Activated CD8-positive, alpha-beta memory T cell treated with anti-CD3 and anti-CD28 coated beads for 48 hours (primary cell): Measurements from ENCODE around the gene PLVAP.

ENCODE experiments used
- DNase-seq, 3 experiments: peaks; one replicate each; pipeline ENCODE4 v3.0.0-alpha.2; 2020; ENCODE audit warnings: low read depth in 2 of 3, low spot score in 2 of 3

The PLVAP gene, protein sequence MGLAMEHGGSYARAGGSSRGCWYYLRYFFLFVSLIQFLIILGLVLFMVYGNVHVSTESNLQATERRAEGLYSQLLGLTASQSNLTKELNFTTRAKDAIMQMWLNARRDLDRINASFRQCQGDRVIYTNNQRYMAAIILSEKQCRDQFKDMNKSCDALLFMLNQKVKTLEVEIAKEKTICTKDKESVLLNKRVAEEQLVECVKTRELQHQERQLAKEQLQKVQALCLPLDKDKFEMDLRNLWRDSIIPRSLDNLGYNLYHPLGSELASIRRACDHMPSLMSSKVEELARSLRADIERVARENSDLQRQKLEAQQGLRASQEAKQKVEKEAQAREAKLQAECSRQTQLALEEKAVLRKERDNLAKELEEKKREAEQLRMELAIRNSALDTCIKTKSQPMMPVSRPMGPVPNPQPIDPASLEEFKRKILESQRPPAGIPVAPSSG

DNA sequence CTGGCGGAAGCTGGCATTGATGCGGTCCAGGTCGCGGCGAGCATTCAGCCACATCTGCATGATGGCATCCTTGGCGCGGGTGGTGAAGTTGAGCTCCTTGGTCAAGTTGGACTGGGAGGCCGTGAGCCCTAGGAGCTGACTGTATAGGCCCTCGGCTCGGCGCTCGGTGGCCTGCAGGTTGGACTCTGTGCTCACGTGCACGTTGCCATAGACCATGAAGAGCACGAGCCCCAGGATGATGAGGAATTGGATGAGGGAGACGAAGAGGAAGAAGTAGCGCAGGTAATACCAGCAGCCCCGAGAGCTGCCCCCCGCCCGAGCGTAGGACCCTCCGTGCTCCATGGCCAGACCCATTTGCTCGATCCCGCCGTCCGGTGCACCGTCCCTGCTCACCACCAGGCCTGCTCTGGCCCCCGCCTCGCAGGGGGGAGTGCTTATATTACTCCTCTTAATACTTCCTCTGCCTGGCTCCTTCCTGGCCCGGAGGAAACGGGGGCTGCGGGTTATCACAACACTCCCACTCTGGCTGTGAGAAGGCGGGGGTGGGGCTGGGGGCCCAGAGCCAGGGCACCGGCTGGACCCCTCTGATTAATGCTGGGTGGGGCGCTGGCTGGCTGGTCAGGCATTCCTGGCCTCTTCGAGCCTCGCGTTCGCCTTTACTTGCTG lies at the start of gene PLVAP:
Gene PLVAP (minus strand): TSS at position 408 of the 666 bp plus-strand sequence. CDS start 54 bp downstream, at position 354.
- no peak for DNase-seq

DNA sequence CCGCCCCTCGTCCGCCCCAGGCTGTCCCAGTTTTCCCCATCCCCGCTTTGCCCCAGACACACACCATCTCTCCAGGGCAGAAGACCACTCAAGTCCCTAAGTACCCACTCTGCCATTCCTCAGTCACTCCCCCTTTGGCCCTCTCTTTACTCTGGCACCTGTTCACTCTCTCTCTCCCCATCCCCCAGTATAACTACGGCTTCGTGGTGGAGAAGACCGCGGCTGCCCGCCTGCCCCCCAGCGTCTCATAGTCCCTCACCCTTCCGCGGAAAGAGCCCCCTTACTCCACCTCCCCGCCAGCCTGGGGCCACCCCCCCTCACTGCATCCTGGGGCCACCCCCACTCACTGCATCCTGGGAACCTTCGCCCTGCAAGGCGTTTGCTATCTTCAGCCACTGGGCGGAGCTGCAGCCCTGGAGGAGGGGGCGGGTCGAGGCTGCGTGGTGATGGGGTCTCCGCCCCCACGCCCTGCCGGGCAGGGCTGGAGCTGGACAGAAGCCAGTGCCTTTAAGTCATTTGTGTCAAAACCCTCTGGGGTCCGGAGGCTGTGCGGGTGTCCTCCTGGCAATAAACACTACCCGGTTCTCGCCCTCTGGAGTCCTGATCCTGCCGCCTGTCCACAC lies 47.7 kb upstream of the PLVAP start:
- no peak for DNase-seq

DNA sequence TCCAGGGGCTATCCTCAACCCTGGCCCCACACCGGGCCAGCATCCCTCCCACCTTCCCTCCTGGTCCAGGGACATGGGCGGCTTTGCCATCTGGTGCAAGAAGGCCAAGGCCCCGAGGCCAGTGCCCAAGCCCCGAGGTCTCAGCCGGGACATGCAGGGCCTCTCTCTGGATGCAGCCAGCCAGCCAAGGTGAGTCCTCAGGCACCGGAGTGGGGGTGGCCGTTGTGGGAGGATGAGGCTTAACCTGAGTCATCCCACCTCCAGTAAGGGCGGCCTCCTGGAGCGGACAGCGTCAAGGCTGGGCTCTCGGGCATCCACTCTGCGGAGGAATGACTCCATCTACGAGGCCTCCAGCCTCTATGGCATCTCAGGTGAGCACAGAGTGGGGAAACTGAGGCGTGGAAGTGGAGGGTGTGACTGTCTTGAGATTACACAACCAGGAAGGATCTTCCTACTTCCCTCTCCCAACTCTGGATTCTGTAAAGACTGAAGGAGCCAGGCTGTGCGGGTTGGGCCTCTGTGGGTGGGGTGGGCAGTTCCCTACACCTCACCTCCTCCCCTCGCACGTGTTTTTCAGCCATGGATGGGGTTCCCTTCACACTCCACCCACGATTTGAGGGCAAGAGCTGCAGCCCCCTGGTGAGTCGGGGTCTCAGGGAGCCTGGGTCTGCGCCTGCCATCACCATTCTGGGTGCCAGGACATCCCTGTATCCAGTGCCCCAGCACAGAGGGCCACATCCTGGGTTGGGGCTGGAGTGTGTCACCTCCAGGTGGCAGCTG lies 46.5 kb upstream of the PLVAP start:
- DNase-seq, result no peak

DNA sequence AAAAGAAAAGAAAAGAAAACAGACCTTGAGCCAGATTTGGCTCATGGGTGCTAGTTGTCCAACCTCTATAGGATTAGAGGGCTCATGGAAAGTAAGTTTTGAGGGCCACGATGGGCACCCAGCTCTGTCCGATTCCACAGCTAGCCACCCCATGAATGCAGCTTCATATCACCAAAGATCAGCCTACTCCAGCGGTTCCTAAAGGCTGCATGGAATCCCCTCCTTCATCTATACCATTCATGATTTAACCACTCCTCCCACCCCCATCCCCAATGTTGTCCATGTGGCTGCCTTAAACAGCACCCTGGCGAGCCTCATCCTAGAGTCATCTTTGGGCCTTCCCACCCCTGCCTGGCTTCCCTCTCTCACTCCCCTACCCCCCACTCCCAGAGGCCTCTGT lies 44.8 kb upstream of the PLVAP start:
- no peak for DNase-seq

DNA sequence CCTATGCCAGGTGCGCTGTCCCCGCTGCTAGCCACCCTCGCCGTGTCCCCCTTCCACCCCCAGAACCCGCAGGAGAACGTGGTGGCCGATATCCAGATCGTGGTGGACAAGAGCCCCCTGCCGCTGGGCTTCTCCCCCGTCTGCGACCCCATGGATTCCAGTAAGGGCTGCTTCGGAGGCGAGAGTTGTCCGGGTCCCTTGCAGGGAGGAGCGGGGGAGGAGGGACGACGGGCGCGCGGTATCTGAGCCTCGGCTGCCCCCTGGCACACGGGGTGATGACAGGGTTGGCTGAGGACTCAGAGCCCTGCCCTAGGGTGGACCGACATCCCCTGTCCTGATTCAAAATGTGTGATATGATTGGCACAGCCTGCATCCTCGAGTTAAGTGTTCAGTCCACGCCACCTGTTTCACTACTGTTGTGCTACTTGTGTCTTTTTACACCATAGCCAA lies 43.4 kb upstream of the PLVAP start:
- no peak for DNase-seq

DNA sequence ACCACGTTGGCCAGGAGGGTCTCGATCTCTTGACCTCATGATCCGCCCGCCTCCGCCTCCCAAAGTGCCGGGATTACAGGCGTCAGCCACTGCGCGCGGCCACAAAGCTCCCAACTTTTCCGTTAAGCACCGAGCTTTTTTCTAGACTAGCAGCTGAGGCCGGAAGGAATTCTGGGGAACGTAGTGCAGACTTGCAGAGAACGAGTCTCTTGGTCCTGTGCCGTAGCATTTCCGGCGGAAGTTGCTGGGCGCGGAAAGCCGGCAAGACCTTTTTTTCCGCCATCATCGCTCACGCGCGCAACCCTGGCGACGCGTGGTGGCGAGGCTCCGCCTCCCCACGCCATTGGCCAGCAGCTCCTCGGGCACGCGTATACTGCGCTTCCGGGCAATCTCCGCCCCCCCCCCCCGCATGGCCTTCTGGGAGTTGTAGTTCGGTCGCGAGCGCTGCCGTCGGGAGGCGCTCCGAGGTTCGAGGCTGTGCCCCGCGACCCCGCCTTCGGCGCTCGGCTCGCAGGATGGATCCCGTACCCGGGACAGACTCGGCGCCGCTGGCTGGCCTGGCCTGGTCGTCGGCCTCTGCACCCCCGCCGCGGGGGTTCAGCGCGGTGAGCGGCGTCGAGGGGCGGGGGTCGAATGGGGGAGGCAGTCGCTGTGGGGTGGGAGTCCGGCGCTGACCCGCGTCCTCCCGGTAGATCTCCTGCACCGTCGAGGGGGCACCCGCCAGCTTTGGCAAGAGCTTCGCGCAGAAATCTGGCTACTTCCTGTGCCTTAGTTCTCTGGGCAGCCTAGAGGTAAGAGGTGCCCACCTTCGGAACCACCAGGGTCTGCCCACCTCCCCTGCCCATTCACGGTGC lies 42.7 kb upstream of the PLVAP start, which contains the start of gene MVB12A:
Gene MVB12A (plus strand): TSS at position 427 of the 854 bp plus-strand sequence. CDS start 89 bp downstream, at position 516.
- DNase-seq, result peak; percentile 71 to 91 (median 86)

DNA sequence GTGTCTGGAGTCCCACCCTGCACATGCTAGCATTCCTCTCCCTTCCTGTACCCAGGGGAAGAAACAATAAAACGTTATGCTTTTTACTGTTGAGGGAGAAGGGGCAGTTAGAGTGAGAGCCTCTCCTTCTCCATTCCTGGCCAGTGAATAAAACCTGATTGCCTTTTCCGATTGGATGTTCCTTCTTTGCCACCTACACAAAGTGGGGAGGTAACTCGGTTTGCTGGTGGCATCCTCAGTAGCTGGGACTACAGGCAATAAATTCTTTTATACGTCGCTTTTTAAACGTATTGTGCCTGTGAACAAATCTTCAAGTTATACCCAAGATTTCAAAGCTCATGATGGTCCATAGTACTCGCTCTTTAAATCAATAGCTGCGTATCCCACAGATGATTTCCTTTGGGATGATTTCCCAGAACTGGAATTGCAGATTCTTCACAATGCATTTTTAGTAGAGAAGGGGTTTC lies 42.0 kb upstream of the PLVAP start:
- no peak for DNase-seq

DNA sequence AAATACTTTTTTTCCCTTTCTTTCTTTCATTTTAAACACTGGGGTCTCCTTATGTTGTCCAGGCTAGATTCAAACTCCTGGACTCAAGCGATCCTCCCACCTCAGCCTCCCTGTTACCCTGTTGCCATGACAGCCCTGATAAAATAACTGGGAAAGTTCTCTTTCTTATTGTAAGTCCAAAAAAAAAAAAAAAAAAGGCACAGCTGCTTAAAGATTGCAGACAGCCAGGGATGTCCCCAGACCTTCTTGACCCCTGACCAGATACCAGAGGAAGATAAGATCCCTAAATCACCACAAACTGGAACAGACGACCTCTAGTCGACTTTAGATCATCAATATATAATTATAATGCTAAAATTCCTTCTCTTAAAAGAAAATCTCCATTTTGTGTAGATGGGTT lies 41.6 kb upstream of the PLVAP start:
- DNase-seq, result no peak

DNA sequence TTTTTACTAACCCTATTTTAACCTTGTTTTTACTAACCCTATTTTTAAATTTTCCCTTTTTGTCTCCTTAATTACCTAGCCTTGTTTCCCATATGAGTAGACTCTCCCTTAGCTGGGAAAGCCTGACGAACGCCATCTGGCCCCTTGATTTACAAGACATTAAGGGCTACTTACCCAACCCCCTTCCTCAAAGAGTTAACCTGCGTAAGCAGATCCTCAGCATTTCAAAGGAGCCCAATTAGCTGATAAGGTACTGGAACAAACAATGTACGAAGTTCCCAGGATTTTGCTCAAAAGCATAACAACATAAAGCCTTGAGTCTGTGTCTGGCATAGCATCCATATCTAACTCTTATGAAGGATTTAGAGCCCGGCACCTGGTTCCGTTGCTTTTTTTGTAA lies 38.0 kb upstream of the PLVAP start:
- no peak for DNase-seq

DNA sequence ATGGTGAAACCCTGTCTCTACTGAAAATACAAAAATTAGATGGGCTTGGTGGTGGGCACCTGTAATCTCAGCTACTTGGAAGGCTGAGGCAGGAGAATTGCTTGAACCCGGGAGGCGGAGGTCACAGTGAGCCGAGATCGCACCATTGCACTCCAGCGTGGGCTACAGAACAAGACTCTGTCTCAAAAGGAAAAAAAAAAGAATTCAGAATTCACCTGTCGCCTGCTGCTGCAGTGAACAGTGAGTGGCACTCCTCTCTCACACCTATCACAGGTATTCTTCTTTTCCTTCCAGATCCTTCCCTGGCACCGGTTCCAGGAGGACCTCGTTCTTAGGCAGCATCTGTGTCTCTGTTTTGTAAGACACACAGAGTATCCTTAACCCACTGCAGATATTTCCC lies 37.0 kb upstream of the PLVAP start:
- DNase-seq, result no peak

DNA sequence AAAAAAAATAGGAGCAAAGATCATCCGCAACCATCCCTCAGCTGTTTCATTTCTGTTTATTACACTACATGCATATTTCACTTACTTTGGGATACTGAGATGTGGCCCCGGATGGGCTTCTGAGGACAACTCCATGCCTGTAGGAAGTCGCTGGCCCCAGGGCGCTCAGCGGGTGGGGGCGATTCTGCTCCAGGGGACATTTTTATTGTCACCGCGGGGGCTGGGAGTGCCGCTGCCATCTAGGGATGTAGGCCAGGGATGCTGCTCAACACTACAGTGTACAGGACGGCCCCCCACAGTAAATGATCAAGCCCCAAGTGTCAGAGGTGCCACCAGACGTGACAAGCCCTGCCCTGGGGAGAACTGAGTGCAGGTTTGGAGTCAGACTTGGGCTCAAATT lies 34.7 kb upstream of the PLVAP start:
- DNase-seq, result no peak

DNA sequence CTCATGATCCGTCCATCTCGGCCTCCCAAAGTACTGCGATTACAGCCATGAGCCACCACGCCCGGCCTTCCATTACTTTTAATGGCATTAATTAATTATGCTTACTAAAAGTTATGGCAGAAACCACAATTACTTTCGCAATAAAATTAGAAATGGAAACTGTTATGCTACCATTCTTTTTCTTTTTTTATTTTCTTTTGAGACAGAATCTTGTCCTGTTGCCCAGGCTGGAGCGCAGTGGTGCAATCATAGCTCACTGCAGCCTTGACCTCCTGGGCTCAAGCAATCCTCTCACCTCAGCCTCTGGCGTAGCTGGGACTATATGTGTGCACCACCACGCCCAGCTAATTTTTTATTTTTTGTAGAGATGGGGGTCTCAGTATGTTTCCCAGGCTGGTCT lies 32.8 kb upstream of the PLVAP start:
- DNase-seq, result no peak

DNA sequence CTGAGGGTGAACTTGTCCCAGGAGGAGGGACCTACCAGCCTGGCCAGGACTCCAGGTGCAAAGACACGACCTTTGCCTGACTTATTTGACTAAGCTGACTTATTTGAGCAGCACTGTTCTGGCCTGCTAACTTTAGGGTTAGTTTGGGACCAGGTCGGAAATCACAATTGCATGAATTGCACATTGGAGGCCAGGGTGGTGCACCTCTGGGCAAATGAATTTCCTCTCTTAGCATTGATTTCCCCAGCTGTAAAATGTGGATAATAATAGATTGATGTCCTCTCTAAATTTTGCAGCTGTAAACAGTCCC lies 29.7 kb upstream of the PLVAP start:
- no peak for DNase-seq

DNA sequence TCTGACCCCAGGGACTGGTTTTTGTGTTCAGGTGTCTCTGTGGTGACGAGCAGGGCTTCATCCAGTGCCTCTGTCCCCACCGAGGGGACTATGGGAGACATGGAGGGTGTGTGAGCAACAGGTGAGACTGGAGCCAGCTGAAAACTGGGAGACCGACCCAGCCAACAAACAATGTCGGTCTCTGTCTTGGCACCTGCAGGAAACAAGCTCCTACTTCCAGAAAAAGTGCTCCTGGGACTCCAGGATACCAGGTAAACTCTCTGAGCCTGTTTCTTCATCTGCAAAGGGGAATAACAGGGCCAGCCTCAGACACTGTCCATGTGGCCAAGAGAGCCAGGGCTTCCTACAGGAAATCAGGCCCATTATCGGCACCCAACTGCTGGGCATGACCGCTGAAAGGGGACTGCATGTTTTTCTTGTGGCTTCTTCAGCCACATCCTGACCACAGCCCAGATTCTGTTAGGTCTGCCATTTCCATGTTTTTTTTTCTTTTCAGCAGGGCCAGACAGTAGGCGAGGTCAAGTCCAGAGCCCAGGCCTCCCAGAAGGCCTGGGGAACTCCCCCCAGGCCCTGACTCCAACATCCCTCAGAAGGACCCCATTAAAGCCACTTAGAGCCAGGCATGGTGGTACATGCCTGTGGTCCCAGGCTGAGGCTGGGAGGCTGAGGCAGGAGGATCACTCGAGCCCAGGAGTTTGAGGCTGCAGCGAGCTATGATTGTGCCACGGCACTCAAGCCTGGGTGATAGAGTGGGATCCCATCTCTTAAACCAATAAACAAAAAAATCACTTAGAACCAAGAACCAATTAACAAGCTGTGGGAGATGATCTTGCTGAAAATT lies 29.1 kb upstream of the PLVAP start:
- DNase-seq, result no peak

DNA sequence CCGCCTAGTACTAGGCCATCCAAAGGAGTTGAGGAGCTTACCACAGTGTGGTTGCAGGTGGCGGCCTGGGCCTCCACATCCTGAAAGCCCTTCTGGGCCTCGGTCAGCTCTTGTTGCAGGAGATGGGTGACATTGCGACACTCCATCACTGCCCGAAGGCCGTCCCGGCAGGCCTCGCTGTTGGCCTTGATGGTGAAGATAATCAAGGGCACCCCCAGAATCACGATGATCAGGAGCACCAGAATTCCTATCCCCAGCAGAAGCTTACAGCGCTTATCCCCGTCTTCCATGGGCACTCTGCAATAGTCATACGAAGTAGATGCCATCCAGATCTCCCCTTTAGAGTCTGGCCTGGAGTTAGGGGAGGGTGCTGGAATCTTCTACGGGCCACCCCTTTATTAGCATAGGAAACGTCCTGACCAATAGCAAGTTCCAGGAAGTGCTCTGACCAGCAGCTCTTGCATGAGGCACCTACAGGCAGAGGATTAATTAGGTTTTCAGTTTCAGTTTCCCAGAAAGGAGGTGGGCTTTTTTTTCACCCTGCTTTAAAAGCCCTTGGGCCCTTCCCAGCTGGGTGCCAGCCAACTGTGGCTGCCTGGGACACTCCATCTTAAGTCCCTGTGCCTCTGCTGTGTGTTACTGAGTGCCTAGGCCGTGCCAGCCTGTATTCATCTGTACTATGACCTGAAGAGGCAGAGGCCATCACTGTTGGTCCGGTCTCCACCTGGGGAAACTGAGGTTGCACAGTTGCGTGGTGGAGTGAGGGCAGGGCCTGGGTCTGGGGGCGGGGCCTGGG lies 28.3 kb upstream of the PLVAP start, which contains the start of gene BST2:
Gene BST2 (minus strand): TSS at position 381 of the 796 bp plus-strand sequence. CDS start 55 bp downstream, at position 326.
- no peak for DNase-seq

DNA sequence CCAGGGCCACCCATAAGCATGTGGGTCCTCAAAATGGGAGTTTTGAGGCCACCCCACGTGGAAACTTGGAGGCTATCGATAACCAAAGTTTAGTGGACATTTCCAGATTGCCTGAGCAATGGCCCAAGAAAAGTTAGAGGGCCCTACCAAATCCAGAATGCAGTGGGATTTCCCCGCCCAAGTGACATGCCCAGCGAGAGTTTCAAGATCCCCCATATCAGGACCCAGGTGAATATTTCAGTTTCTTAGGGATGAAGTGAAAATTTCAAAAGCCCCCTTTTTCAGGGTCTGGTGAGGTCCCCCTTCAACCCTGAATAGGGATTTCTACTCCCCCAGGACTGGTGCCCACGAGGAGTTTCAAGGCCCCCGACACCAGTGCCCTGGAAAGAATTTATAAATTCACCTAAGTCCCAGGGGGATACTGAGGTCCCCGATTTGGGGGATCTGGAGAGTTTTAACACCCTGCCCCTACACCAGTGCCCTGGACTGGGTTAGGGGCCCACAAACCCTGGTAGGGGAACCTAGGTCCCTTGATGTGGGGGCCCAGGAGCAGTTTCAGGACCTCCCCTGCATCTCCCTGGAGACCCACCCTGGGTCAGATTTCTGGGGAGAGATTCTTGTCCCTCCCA lies 27.6 kb upstream of the PLVAP start:
- no peak for DNase-seq

DNA sequence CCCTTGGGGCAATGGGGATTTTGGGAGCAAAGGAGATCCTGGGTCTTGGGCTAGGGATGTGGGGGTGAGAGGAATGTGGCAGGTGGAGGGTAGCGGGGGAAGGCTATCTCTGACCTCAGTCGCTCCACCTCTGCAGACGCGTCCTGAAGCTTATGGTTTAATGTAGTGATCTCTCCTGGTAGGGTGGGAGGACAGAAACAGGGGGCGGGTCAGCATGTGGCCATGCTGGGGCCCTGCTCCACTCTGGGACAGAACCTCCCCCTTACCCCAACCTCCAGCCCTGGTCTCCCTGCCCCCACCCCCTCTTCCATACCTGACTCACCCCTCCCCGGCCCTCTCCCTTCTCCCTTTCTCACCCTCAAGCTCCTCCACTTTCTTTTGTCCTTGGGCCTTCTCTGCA lies 26.9 kb upstream of the PLVAP start:
- no peak for DNase-seq
